HCT116 (cell line): ENCODE data around the gene FOXK1. TPM values are rescaled to one million over a fixed set of nuclear protein-coding genes. Genes with fewer than 3 reads are reported as not detected.

Experiments used
- ATAC-seq: fragments of 200-7000 bp; cut with Tn5 transposase; 2 replicates; pipeline ENCODE4 v1.9.1; 2020; ENCODE audit warnings: mild to moderate bottlenecking, moderate library complexity
- BruUV-seq: library from RNA; stranded (reverse); fragments of 400-500 nt; replicated peaks from 2 replicates; lab custom pipeline; 2021; lab: Mats Ljungman, UMichigan
- CTCF ChIA-PET: fragments of 300-600 bp; sonication (Branson Sonifier 250); formaldehyde crosslinking; loops from one replicate; lab custom pipeline; 2021; ENCODE audit warnings: antibody characterized with exemption; lab: Charles Lee
- POLR2A ChIA-PET: fragments of 300-600, 350-600 bp; sonication (Branson Sonifier 250); formaldehyde crosslinking; loops from one replicate; lab custom pipeline; 2021; ENCODE audit warnings: antibody characterized with exemption; lab: Charles Lee
- RAD21 ChIA-PET, 2 experiments: fragments of 300-600 bp; sonication (Branson Sonifier 250); formaldehyde crosslinking; loops; one replicate each; lab custom pipeline; 2023; ENCODE audit warnings: low total read pairs in 2 of 2; ENCODE audit not compliant: uncharacterized antibody in 2 of 2, unreplicated experiment in 2 of 2, low non-redundant PET in 1 of 2; lab: Charles Lee
- DNase-seq: peaks from one replicate; pipeline ENCODE4 v3.0.0-alpha.2; 2010; ENCODE audit warnings: low read depth, low spot score
- H2AFZ ChIP-seq: fragments of 200-600 bp; shearing (Covaris generic), sonication (generic); 2 replicates; pipeline ENCODE4 v1.6.1; 2017; ENCODE audit warnings: low read depth, mixed run types, mixed read lengths, antibody characterized with exemption, low read length; ENCODE audit not compliant: poor library complexity, severe bottlenecking
- H3K27ac ChIP-seq: 2 replicates; pipeline ENCODE4 v1.5.1; 2012; ENCODE audit warnings: low read depth, low read length
- H3K27me3 ChIP-seq: fragments of 200-600 bp; sonication (generic); 2 replicates; pipeline ENCODE4 v1.6.1; 2016; ENCODE audit warnings: mixed run types, low read length, mixed read lengths; ENCODE audit not compliant: insufficient read depth
- H3K36me3 ChIP-seq, 2 experiments: fragments of 200-500 bp in 1 of 2; fragments of 200-600 bp in 1 of 2; sonication (Bioruptor generic) in 1 of 2; sonication (generic) in 1 of 2; 2 replicates each; pipeline versions ENCODE4 v1.5.1 to v1.6.1; 2014 to 2016; ENCODE audit warnings: low read length in 2 of 2, inconsistent platforms in 1 of 2, mixed read lengths in 1 of 2, mixed run types in 1 of 2; ENCODE audit not compliant: insufficient read depth in 2 of 2, control insufficient read depth in 1 of 2
- H3K4me1 ChIP-seq, 2 experiments: fragments of 200-600 bp in 1 of 2; sonication (generic) in 1 of 2; 2 replicates each; pipeline versions ENCODE4 v1.5.1 to v1.6.1; 2012 to 2017; ENCODE audit warnings: low read length in 2 of 2, inconsistent platforms in 1 of 2, mild to moderate bottlenecking in 1 of 2, mixed read lengths in 1 of 2, mixed run types in 1 of 2, moderate library complexity in 1 of 2; ENCODE audit not compliant: insufficient read depth in 2 of 2, control insufficient read depth in 1 of 2
- H3K4me2 ChIP-seq: fragments of 200-600 bp; sonication (generic); 2 replicates; pipeline ENCODE4 v1.6.1; 2017; ENCODE audit warnings: mixed run types, low read length, mixed read lengths
- H3K4me3 ChIP-seq, 2 experiments: fragments of 200-600 bp in 1 of 2; sonication (generic) in 1 of 2; replicated peaks in 1 of 2; 2 replicates each; pipeline ENCODE4 v1.5.1; 2011 to 2016; ENCODE audit warnings: low read length in 2 of 2, control low read depth in 1 of 2, low read depth in 1 of 2, mild to moderate bottlenecking in 1 of 2, mixed read lengths in 1 of 2, mixed run types in 1 of 2
- H3K79me2 ChIP-seq: fragments of 200-600 bp; sonication (generic); 2 replicates; pipeline ENCODE4 v1.6.1; 2017; ENCODE audit warnings: mild to moderate bottlenecking, mixed run types, low read length, moderate library complexity, mixed read lengths; ENCODE audit not compliant: insufficient read depth
- H3K9ac ChIP-seq: fragments of 200-600 bp; sonication (generic); 2 replicates; pipeline ENCODE4 v1.6.1; 2016; ENCODE audit warnings: low read length, mixed read lengths
- H3K9me2 ChIP-seq: fragments of 200-600 bp; sonication (generic), shearing (Covaris generic); 2 replicates; pipeline ENCODE4 v1.6.1; 2017; ENCODE audit warnings: mixed run types, mild to moderate bottlenecking, moderate library complexity; ENCODE audit not compliant: insufficient read depth
- H3K9me3 ChIP-seq, 2 experiments: fragments of 200-500 bp in 1 of 2; fragments of 200-600 bp in 1 of 2; sonication (Bioruptor generic) in 1 of 2; sonication (generic) in 1 of 2; 2 replicates each; pipeline ENCODE4 v1.6.1; 2014 to 2017; ENCODE audit warnings: low read length in 2 of 2, mixed read lengths in 2 of 2, inconsistent platforms in 1 of 2, low read depth in 1 of 2, mild to moderate bottlenecking in 1 of 2, mixed run types in 1 of 2, moderate library complexity in 1 of 2; ENCODE audit not compliant: control insufficient read depth in 1 of 2, insufficient read depth in 1 of 2
- H4K20me1 ChIP-seq: fragments of 200-600 bp; sonication (generic), shearing (Covaris generic); 2 replicates; pipeline ENCODE4 v1.6.1; 2017; ENCODE audit warnings: mixed run types, mild to moderate bottlenecking, moderate library complexity; ENCODE audit not compliant: insufficient read depth
- CBX3 ChIP-seq: IDR thresholded peaks from 2 replicates; pipeline ENCODE4 v1.6.1; 2012; ENCODE audit warnings: low read depth
- CEBPB ChIP-seq: IDR thresholded peaks from 2 replicates; pipeline ENCODE4 v1.6.1; 2012; ENCODE audit warnings: low read depth
- EGR1 ChIP-seq: IDR thresholded peaks from 2 replicates; pipeline ENCODE4 v1.6.1; 2012; ENCODE audit warnings: low read depth
- EZH2phosphoT487 ChIP-seq: fragments of 200-600 bp; IDR thresholded peaks from 2 replicates; pipeline ENCODE4 v1.6.1; 2018; ENCODE audit warnings: antibody characterized with exemption, borderline replicate concordance
- FOSL1 ChIP-seq: IDR thresholded peaks from 2 replicates; pipeline ENCODE4 v1.6.1; 2012; ENCODE audit warnings: low read depth
- JUND ChIP-seq: IDR thresholded peaks from 2 replicates; pipeline ENCODE4 v1.6.1; 2012
- POLR2A ChIP-seq: IDR thresholded peaks from 2 replicates; pipeline ENCODE4 v1.7.0; 2011; ENCODE audit warnings: borderline replicate concordance; ENCODE audit not compliant: insufficient read depth, insufficient read length; ENCODE audit errors: extremely low read depth
- POLR2AphosphoS5 ChIP-seq: IDR thresholded peaks from 2 replicates; pipeline ENCODE4 v1.6.1; 2011; ENCODE audit warnings: mild to moderate bottlenecking, low read depth, low read length, moderate library complexity
- RAD21 ChIP-seq: IDR thresholded peaks from 2 replicates; pipeline ENCODE4 v1.6.1; 2012; ENCODE audit warnings: low read depth, mild to moderate bottlenecking
- SP1 ChIP-seq: IDR thresholded peaks from 2 replicates; pipeline ENCODE4 v1.6.1; 2012; ENCODE audit warnings: low read depth
- TCF7L2 ChIP-seq: IDR thresholded peaks from 2 replicates; pipeline ENCODE4 v1.7.0; 2011; ENCODE audit warnings: borderline replicate concordance, inconsistent platforms; ENCODE audit not compliant: insufficient read depth, insufficient read length; ENCODE audit errors: extremely low read depth
- YY1 ChIP-seq: IDR thresholded peaks from 2 replicates; pipeline ENCODE4 v1.6.1; 2011; ENCODE audit warnings: low read length, low read depth, moderate library complexity, mild to moderate bottlenecking; ENCODE audit not compliant: insufficient replicate concordance; ENCODE audit errors: extremely low read depth
- ZFX ChIP-seq: fragments of 450-650 bp; IDR thresholded peaks from 2 replicates; pipeline ENCODE4 v1.6.1; 2017
- ZNF274 ChIP-seq: fragments of 200-500 bp; sonication (Bioruptor generic); IDR thresholded peaks from 2 replicates; pipeline ENCODE4 v1.6.1; 2014; ENCODE audit warnings: mild to moderate bottlenecking, low read depth, low read length, inconsistent platforms
- intact Hi-C: fragments of 100-400 bp; cut with micrococcal nuclease; formaldehyde crosslinking; loops from 2 replicates; pipeline ENCODE4 v1.10.0; 2022
- total RNA-seq: library from RNA; stranded (reverse); gene quantifications from one replicate; pipeline ENCODE4 v1.2.1, GENCODE V29; 2021; ENCODE audit not compliant: unreplicated experiment
- TF ChIP-seq, protein P1 (sequence below), 3 experiments: fragments of 200-600 bp in 1 of 3; sonication (generic) in 1 of 3; IDR thresholded peaks in 2 of 3; conservative IDR thresholded peaks in 1 of 3; 2 replicates each; pipeline ENCODE4 v1.5.1; 2012 to 2017; ENCODE audit warnings: low read depth in 2 of 3, low read length in 2 of 3, antibody characterized with exemption in 1 of 3, borderline replicate concordance in 1 of 3, control low read depth in 1 of 3, mild to moderate bottlenecking in 1 of 3, mixed read lengths in 1 of 3, mixed run types in 1 of 3, moderate library complexity in 1 of 3; ENCODE audit not compliant: insufficient read depth in 1 of 3

The FOXK1 gene
- total RNA-seq, 1 experiment from 2014 or later, result 60.5 TPM

DNA sequence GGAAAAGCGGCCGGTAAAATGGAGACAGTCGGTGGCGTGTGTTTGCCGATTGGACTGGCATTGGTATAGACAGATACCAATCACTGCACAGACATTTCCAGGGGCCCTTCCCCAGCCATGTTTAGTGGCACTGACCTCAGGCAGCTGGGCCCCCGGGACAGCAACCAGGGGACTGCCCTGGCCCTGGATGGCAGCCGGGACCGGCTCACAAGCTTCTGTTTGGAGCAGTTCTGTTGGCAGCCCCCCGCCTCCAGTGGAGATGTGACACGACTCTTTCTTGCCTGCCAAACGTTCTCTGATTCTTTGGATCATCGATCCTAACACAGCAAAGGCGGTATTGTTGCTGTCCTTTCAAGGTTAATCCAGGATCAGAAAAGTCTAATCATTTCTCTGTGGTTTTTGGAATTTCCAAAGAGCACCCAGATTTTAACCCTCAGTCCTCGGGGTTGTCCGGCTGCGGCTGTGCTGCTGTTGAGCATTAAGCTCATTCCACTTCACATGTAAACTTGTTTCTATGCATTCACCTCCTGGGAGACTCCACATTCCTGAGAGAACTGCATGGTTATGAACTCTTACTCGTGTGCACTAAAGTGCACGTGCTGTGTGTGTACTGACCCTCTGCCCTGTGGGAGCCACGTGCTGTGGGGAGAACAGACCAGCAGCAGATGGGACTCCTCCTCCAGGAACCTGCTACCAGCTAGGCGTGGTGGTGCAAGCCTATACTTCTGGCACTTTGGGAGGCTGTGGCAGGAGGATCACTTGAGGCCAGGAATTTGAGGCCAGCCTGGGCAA is 46.0 kb downstream of the FOXK1 start:
- ChIA-PET RAD21 (no interaction called here), POLR2A (no interaction called here), CTCF (no interaction called here)
- Histone ChIP-seq H3K4me2 (no peak overlapping the region), H3K36me3 (peaks cover 0 to 5% of the 10 kb centered on the region in 2 experiments; a peak in 1 of 4 replicates), H3K9ac (no peak overlapping the region), H3K4me3 (no peak overlapping the region), H3K27me3 (no peaks in the 10 kb centered on the region), H3K79me2 (peaks cover 93% of the 10 kb centered on the region), H4K20me1 (0 out of 2 replicates have a peak, but pooled peaks cover 2% of the 10 kb centered on the region), H3K27ac (no peak overlapping the region), H3K4me1 (no peaks in the 10 kb centered on the region), H3K9me3 (no peaks in the 10 kb centered on the region), H2AFZ (no peak overlapping the region), H3K9me2 (no peaks in the 10 kb centered on the region)
- TF ChIP-seq RAD21, result no peak
- ATAC-seq (no peak), DNase-seq (no peak)
- intact Hi-C loops, result no loop called here
- no TSS peak for BruUV-seq

DNA sequence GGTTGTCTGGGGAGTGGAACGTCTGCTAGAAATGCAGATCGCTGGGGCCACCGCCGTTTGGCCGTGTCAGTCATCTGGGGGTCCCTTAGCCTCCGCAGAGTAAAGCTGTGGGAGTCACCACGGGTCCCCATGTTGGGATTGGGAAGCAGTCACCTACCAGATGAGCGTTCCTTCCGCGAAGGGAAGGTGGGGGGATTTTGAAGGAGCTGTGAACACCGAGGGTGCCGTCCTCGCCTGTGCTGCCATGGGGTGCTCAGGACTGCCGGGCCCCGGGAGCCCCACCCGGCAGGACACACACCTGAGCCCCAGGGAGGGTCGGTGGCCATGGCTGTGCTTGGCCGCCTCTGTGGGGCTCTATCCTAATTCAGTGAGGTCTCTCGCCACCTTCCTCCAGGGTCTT is 47.2 kb downstream of the FOXK1 start:
- RAD21 ChIA-PET, result no interaction called here
- POLR2A ChIA-PET, result no interaction called here
- H3K36me3 ChIP-seq, result peaks cover 0 to 5% of the 10 kb centered on the region in 2 experiments; a peak in 1 of 4 replicates
- no peak overlapping the region for H3K4me3 ChIP-seq
- intact Hi-C loops, result no loop called here
- TF ChIP-seq CEBPB (no peak), FOSL1 (no peak), YY1 (no peak), JUND (no peak), ZNF274 (no peak), POLR2A (no peak), POLR2AphosphoS5 (no peak), EZH2phosphoT487 (no peak), SP1 (no peak), CBX3 (no peak), EGR1 (no peak), TCF7L2 (no peak), ZFX (no peak)
- TF ChIP-seq, protein P1, sequence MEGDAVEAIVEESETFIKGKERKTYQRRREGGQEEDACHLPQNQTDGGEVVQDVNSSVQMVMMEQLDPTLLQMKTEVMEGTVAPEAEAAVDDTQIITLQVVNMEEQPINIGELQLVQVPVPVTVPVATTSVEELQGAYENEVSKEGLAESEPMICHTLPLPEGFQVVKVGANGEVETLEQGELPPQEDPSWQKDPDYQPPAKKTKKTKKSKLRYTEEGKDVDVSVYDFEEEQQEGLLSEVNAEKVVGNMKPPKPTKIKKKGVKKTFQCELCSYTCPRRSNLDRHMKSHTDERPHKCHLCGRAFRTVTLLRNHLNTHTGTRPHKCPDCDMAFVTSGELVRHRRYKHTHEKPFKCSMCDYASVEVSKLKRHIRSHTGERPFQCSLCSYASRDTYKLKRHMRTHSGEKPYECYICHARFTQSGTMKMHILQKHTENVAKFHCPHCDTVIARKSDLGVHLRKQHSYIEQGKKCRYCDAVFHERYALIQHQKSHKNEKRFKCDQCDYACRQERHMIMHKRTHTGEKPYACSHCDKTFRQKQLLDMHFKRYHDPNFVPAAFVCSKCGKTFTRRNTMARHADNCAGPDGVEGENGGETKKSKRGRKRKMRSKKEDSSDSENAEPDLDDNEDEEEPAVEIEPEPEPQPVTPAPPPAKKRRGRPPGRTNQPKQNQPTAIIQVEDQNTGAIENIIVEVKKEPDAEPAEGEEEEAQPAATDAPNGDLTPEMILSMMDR (IDR thresholded peaks at IDR 0.05 in 2 of 3, conservative IDR thresholded peaks at IDR 0.05 in 1 of 3; ENCODE audit: borderline replicate concordance in 1 of 3, insufficient read depth in 1 of 3, low read depth in 2 of 3, low read length in 2 of 3), result no peak
- TF ChIP-seq, all 23 proteins: peak for 0
- Histone ChIP-seq H3K27ac (no peak overlapping the region), H3K9ac (no peak overlapping the region), H3K27me3 (no peaks in the 10 kb centered on the region), H3K9me2 (no peaks in the 10 kb centered on the region), H3K9me3 (no peaks in the 10 kb centered on the region), H3K4me2 (no peak overlapping the region), H4K20me1 (0 out of 2 replicates have a peak, but pooled peaks cover 2% of the 10 kb centered on the region), H2AFZ (no peak overlapping the region), H3K79me2 (peaks cover 93% of the 10 kb centered on the region), H3K4me1 (no peaks in the 10 kb centered on the region)
- CTCF ChIA-PET, result no interaction called here
- no peak for DNase-seq
- BruUV-seq, result no TSS peak
- ATAC-seq, result no peak
